OCI-LY3 (cell line): ENCODE results near the gene GFAP.

Experiments
- CTCF ChIP-seq: fragments of 200-600, 300-600 bp; sonication (generic); IDR thresholded peaks from 2 replicates; pipeline ENCODE4 v1.5.1; 2014; ENCODE audit warnings: antibody characterized with exemption, low read length, low read depth
- EZH2phosphoT487 ChIP-seq: fragments of 200-600 bp; shearing (Covaris generic); IDR thresholded peaks from 2 replicates; pipeline ENCODE4 v1.6.1; 2018; ENCODE audit warnings: antibody characterized with exemption, mixed run types, low read depth

- no peak for TF ChIP-seq EZH2phosphoT487
- TF ChIP-seq CTCF, result no peak
Observed at GRCh38 chr17:44884941-44885340, 30.4 kb downstream of the GFAP start.
